NCI-H2196 (cell line): ENCODE results near the gene QKI.
A peak's percentile ranks its signal among the peaks of the same experiment; 100 is the strongest.
"Not testable (repeated sequence)": the region's sequence is repeated elsewhere in the genome, so short reads cannot be mapped to it uniquely, and the experiment has no call there.

Experiments used
- DNase-seq: peaks from one replicate; lab custom pipeline; 2025; ENCODE audit not compliant: unreplicated experiment; lab: John Stamatoyannopoulos, UW

The QKI gene

GRCh38 chr6:163413345-163414116, 987 bp upstream of the QKI start:
- peak; percentile 58 for DNase-seq

GRCh38 chr6:163414946-163415619, 565 bp downstream of the QKI start:
- DNase-seq = no peak

DNA sequence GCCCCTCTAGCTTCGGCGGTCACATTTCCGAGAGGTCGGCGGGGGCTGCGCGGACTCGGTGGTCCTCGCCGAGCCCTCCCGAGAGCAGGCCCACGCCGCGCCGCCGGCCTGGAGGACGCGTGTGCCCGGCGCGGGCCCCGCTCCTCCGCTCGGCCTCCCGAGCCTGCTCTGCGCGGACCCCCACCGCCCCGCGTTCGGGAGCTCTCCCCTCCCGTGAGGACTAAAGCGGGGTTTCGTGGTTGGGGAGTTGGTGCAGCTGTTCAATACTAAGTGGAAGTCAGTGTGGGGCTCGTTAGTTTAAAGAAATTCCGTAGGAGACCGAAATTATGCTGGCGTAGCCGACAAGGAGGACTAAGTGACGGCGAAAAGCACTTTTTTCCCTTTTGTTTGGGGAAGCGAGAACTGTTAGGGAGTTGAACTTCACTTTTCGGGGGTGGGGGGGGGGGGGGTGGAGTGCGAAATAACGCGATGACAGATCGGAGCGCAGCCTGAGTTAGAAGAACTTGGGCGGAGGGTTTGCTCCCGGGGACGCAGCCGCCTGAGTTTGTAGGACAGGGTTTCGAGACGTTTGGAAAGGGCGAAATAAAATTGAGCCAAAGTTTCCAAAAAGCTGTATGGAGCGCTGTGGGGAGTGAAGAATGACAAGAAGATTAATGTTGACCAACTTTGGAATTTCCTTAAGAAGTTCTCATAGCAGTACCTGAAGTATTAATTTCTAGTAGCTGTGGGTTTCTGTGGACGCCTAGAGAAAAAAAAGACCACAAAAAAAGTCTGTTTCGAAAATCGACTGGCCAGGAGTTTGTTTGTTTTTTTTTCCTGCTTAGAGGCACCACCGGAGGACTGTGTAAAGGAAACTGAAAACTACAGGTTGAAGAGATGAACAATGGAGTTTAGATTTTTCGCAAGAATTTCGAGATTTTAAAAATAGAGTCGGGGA, 1.4 kb downstream of the QKI start:
- no peak for DNase-seq

GRCh38 chr6:163416557-163417253, 2.2 kb downstream of the QKI start:
- peak; percentile 25 for DNase-seq

GRCh38 chr6:163417595-163417994, 3.1 kb downstream of the QKI start:
- no peak for DNase-seq

DNA sequence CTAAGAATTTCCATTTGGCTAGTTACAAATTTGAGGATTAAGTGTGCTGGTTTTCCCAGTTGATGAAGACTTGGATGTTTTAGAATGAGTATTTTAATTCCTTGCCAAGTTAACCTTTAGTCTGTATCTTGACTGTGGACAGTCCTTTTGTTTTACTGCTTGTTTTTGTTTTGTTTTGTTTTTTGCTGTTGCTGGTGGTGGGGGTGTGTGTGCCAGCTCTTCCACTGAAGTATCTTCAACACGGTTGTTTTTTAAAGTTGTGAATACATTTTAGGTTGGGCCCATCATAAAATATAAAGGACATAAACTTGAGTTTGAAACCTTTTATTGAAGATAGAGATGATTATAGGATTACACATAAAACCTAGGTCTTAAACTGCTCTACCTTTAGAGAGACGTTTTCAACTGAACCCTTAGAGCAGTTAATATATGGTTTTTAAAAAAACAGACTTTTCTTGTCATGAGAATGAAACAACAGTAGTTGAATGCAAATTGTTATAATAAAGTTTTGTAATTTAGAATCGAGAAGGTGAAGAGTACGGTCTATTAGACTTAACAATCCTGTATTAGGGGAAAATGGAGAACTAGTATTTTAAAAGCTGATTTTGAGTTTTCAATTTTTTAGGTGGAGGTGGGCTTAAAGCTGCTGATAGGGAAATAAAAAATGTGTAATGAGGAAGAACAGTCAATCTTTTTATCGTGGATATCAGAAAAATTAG, 4.0 kb downstream of the QKI start:
- DNase-seq = no peak

GRCh38 chr6:163419413-163420288, 5.1 kb downstream of the QKI start:
- no peak for DNase-seq

DNA sequence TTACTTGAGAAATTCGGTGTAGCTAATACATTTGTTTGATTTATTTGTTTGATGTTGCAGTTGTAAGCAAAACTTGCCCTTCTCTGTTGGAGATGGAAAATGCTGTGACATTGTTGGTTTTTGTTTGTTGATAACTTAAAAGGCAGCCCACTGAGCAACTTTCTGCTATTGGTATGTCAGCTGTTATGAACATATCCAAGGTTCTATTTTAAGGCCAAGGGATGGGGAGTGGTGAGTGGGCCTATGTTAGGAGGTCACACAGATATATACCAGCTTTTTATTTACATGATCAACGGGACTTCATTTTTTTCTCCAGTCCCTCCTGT, 5.7 kb downstream of the QKI start:
- no peak for DNase-seq

DNA sequence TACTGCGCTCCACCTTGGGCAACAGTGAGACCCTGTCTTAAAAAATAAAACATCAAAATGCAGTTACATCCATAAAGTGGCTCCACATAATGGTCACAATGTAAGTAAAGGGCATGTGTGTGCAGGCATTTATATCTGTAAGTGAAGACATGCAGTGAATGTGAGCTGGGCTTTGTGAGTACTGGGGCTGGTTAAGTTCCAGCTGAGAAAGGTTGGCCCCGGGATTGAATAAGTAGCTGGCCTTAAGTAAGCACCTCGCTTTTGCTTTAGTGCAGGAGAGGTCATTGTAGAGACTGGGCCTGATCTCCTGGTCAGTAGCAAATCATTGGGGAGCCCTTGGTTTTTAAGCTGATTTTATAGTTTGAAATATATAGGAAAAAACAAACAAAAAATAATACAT, 8.0 kb downstream of the QKI start:
- DNase-seq = no peak

GRCh38 chr6:163423696-163424095, 9.2 kb downstream of the QKI start:
- DNase-seq = no peak

DNA sequence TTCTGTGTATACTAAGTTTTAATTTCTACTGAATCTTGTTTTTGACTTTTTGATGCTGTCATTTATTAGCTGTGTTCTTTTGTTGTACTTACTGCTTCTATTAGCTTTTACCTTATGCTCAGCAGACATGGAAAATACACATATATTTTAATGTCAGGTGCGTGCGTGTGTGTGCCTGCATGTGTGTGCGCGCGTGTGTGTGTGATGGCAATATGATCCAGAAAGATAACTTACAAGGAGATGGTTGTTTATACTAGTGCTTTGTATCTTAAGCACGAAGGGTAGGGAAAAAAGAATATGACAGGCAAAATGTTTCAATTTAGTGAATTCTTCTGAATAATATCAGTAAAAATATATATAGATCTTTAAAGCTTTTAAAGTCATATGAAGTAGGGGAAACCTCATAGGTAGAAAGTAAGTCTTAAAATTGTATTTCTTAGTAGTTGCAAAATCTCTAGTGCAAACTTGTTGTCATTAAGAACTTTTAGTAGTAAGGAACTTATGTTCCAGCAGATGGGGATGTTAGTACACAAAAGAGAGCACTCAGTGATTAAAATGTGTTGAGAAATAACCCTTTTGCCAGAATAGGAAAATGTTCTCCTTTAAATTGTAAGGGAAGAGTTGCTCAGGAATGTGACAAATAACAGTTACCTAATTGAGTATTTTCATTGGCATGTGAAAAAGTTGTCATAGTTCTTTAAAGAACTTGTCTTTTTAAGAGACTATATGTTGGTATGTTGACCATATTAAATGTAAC, 13.2 kb downstream of the QKI start:
- peak; percentile 2 for DNase-seq

- DNase-seq = no peak
These were observed 13.9 kb downstream of the QKI start for GRCh38 chr6:163428373-163428772.

GRCh38 chr6:163429858-163430448, 15.4 kb downstream of the QKI start:
- DNase-seq = no peak

DNA sequence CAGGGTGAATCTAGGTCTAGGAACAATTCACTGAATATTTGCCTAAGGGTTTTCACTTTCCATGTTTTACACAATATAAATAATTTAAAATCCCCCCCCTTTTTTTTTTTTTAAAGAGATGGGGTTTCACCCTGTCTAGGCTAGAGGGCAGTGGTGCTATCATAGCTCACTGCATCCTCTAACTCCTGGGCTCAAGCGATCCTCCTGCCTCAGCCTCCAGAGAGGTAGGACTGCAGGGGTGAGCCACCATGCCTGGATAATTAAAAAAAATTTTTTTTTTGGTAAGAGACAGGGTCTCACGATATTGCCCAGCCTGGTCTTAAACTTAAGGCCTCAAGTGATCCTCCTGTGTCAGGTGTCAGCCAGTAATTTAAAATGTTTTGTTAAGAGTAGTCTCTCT, 17.8 kb downstream of the QKI start:
- no peak for DNase-seq

GRCh38 chr6:163433486-163433885, 19.0 kb downstream of the QKI start:
- DNase-seq = not testable (repeated sequence)

DNA sequence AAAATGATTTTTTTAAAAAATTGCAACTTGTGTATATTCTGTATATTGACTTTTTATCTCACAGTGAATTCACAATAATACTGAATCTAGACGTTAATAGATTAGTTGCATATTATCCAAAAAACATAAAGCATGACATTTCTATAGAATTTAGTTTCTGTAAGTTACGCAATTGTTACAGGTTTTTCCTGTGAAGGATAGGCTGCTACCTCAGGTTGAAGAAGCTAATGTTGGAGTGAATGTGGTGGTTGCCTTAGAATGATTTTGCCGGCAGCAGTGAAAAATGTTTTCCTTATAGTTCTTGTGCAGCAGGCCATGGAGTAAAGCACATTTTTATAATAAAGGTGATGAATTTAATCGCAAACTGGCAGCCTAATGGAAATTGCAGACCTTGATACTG, 20.5 kb downstream of the QKI start:
- DNase-seq = no peak

- DNase-seq = no peak
These were observed 22.3 kb downstream of the QKI start for GRCh38 chr6:163436843-163437242.

DNA sequence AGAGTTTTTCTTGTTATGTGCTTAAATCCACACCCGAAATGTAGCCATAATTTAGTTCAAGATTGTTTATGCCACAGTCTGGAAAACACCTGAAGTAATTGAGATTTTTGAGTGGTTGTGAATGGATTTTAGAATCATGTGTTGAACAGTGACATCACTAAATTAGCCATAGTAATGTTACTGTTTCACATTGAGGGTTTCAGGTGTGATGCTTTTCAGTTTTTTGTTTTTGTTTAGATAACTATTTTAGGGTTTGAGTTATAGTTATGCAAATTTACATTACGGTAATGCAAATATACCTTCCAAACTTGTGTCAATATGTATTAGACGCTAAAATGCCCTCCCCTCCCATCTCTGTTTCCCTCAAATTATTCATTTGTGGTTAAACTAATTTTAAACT, 22.9 kb downstream of the QKI start:
- no peak for DNase-seq
